Psoas muscle (tissue), 8 donors: ENCODE data around the gene TARS2. TPM values are rescaled to one million over a fixed set of nuclear protein-coding genes. Genes with fewer than 3 reads are reported as not detected.

ENCODE experiments used
- ATAC-seq, 4 donors: fragments of 200-7000 bp; cut with Tn5 transposase; one replicate each; pipeline ENCODE4 v1.9.1; 2020; ENCODE audit warnings: moderate library complexity in 3 of 4, mild to moderate bottlenecking in 2 of 4
- DNase-seq, 2 donors: peaks; one replicate each; pipeline ENCODE4 v3.0.0-alpha.2; 2020
- H3K27ac ChIP-seq: fragments of 200-600 bp; one replicate; pipeline ENCODE4 v1.8.0; 2022
- H3K27me3 ChIP-seq, 3 donors: fragments of 200-600 bp in 1 of 3; one replicate each; pipeline versions ENCODE4 v1.6.1 to v1.8.0; 2013 to 2022; ENCODE audit warnings: low read length in 2 of 3, mild to moderate bottlenecking in 2 of 3, moderate library complexity in 1 of 3; ENCODE audit not compliant: insufficient read depth in 3 of 3
- H3K36me3 ChIP-seq, 2 donors: fragments of 200-600 bp in 1 of 2; one replicate each; pipeline versions ENCODE4 v1.6.1 to v1.8.0; 2013 to 2022; ENCODE audit warnings: low read depth in 1 of 2, mild to moderate bottlenecking in 1 of 2, moderate library complexity in 1 of 2; ENCODE audit not compliant: insufficient read depth in 1 of 2
- H3K4me1 ChIP-seq: fragments of 200-600 bp; one replicate; pipeline ENCODE4 v1.8.0; 2022
- H3K4me3 ChIP-seq: fragments of 200-600 bp; one replicate; pipeline ENCODE4 v1.8.0; 2022; ENCODE audit warnings: mild to moderate bottlenecking
- H3K9me3 ChIP-seq: fragments of 200-600 bp; one replicate; pipeline ENCODE4 v1.8.0; 2022
- WGBS, 3 donors: extraction: QIAGEN DNeasy Blood & Tissue Kit; methylation state at CpG; one replicate each; pipeline versions ENCODE4 v1.1.6 to v1.1.7; 2013; 5-methylcytosine and 5-hydroxymethylcytosine counted together
- intact Hi-C, 2 donors: fragments of 100-400 bp; cut with DNase I; formaldehyde crosslinking; loops; one replicate each; pipeline versions ENCODE4 v1.11.0 to v1.14.2; 2022
- polyA plus RNA-seq, 3 donors: library from polyadenylated mRNA; stranded (reverse); fragments of 200-250 nt; gene quantifications; one replicate each; pipeline ENCODE4 v1.2.3, GENCODE V29; 2013
- total RNA-seq, 4 donors: library from RNA; stranded (reverse); fragmentation: NEBNext Ultra II Directional in 2 of 4; extraction: Animal tissue kit (Norgen Biotek cat#: 25700) in 2 of 4; gene quantifications; one replicate each; pipeline versions ENCODE4 v1.2.1 to v1.2.4, GENCODE V29; 2021 to 2023
- TF ChIP-seq, protein P1 (sequence below): fragments of 200-600 bp; IDR thresholded peaks from one replicate; pipeline ENCODE4 v1.8.0; 2022; ENCODE audit warnings: antibody characterized with exemption
- donor health status: healthy with polysubstance abuse.
- donor health status: DM: no; HTN: no; CAD: no; lungs with moderate emphysema.
- donor health status: Bipolar disorder and iron deficiency.
- donor health status: healthy.
- donor health status: DM: yes; HTN: yes; CAD: no.
- donor health status: DM: no; HTN: no; CAD: no.
- donor health status: DM: no; HTN: no; CAD: no.
- donor health status: DM: yes; HTN: yes; CAD: no.

Gene TARS2
- total and polyA plus RNA-seq, 7 donors, result 9.6 to 44.5 (median 24.0) TPM

DNA sequence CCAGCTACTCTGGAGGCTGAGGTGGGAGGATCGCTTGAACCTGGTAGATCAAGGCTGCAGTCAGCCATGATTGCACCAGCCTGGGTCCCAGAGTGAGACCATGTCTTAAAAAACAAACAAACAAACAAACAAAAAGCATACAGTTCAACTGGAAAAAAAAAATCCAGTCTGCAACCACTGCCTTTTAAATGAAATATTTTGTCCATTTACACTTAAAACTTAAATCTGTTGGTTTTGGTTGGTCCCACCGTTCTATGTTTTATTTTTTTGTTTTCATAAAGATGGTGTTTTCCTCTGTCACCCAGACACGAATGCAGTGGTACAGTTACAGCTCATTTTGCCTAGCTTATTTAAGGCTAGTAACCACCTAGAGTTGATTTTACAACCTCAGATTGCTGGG, 38.1 kb downstream of the TARS2 start:
- Histone ChIP-seq H3K4me1 (peaks cover 11% of the 10 kb centered on the region), H3K4me3 (no peak overlapping the region), H3K27ac (no peak overlapping the region), H3K9me3 (no peaks in the 10 kb centered on the region), H3K36me3 (no peaks in the 10 kb centered on the region), H3K27me3 (no peaks in the 10 kb centered on the region)
- TF ChIP-seq, protein P1, sequence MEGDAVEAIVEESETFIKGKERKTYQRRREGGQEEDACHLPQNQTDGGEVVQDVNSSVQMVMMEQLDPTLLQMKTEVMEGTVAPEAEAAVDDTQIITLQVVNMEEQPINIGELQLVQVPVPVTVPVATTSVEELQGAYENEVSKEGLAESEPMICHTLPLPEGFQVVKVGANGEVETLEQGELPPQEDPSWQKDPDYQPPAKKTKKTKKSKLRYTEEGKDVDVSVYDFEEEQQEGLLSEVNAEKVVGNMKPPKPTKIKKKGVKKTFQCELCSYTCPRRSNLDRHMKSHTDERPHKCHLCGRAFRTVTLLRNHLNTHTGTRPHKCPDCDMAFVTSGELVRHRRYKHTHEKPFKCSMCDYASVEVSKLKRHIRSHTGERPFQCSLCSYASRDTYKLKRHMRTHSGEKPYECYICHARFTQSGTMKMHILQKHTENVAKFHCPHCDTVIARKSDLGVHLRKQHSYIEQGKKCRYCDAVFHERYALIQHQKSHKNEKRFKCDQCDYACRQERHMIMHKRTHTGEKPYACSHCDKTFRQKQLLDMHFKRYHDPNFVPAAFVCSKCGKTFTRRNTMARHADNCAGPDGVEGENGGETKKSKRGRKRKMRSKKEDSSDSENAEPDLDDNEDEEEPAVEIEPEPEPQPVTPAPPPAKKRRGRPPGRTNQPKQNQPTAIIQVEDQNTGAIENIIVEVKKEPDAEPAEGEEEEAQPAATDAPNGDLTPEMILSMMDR, result no peak
- ATAC-seq (no peak), DNase-seq (no peak)
- intact Hi-C loops, result no loop called here
- WGBS, 3 donors, result 83 to 93% (median 88%) methylated on average over 3 of the region's 3 CpGs

DNA sequence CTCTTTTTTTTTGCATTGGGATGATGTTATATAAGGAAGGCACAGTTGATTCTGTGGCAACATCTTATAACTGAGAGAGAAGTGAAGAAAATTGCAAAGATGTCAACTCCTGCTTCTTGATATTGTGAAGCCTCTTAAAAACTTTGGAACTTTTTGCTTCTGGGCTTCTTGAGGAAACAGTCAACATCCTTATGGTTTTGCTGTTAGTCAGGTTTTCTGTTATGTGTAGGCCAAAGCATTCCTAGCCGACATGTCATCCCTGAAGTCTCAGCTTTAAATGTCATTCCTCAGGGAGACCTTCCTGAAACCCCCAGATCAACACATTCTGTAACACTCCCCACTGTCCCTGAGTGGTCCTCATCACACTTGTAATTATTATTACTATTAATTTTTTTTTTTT, 41.0 kb downstream of the TARS2 start:
- H3K36me3 ChIP-seq, result no peaks in the 10 kb centered on the region
- H3K4me1 ChIP-seq, result peaks cover 13% of the 10 kb centered on the region
- DNase-seq (no peak), ATAC-seq (no peak)
- intact Hi-C loops, result no loop called here
- H3K27me3 ChIP-seq, result no peaks in the 10 kb centered on the region
- no peak overlapping the region for H3K27ac ChIP-seq
- TF ChIP-seq, protein P1, result no peak
- WGBS, 3 donors, result 86 to 93% (median 89%) methylated on average over 1 of the region's 1 CpG
- H3K9me3 ChIP-seq, result no peaks in the 10 kb centered on the region
- no peak overlapping the region for H3K4me3 ChIP-seq

DNA sequence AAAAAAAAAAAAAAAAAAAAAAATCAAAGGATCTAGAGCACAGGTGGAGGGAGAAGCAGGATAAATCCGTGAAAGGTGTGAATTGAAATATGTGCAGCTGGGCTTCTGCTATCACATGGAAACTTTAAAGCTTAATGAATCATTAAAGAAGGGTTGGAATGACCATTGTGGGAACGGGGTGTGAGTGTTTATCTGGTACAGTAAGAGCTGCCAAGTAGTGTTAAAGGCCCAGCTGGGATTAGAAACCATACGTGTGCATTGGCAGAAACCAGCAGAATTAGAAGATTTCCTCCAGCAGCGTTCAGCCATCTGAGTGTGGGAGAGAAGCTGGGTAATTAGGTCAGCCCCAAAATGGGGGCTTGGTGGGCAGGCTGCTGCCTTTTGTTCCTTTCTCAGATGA, 41.8 kb downstream of the TARS2 start:
- Histone ChIP-seq H3K27me3 (no peaks in the 10 kb centered on the region), H3K27ac (no peak overlapping the region), H3K9me3 (no peaks in the 10 kb centered on the region), H3K4me3 (no peak overlapping the region), H3K4me1 (peaks cover 13% of the 10 kb centered on the region), H3K36me3 (no peaks in the 10 kb centered on the region)
- intact Hi-C loops, result no loop called here
- ATAC-seq, result no peak
- TF ChIP-seq, protein P1, result no peak
- DNase-seq, result no peak
- WGBS, 3 donors, result 10 to 25% (median 14%) methylated on average over 4 of the region's 4 CpGs

DNA sequence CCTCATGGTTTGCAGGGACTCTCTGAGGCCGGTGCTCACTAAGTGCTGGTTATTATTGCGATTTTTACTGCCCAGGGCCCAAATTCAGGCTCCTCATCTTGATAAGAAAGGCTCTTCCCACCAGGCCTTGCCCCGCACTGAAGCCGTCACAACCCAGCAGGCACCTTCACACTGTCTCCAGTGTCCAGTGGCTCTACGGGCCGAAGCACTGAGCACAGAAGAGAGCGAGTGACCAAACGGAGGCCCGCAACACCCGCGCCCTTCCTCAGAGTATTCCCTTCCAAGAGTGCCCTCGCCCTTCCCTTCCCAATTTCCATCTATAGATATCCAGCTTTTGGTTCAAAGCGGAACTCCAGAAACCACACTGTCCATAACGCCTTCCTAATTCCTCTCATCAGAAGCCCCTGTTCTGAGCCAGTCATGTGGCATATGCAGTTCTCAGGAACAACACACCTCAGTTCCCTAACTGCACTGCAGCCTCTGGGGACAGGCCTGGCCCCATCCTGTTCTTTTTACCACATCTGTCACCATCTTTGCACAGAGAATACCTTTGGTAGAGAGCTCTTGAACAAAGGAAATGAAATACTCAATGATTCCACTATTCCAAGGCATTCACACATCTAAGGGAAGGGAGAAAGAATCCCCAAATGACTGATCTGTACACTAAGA, 43.4 kb downstream of the TARS2 start:
- DNase-seq, result no peak
- 95 to 97% (median 95%) methylated on average over 14 of the region's 14 CpGs for WGBS, 3 donors

More for the DNA sequence above, 43.4 kb downstream of the TARS2 start:
- no peak overlapping the region for H3K4me3 ChIP-seq
- H3K36me3 ChIP-seq, result no peaks in the 10 kb centered on the region
- H3K27ac ChIP-seq, result no peak overlapping the region
- no peaks in the 10 kb centered on the region for H3K27me3 ChIP-seq
- TF ChIP-seq, protein P1, result no peak
- peaks cover 16% of the 10 kb centered on the region for H3K4me1 ChIP-seq
- ATAC-seq, result no peak
- H3K9me3 ChIP-seq, result no peaks in the 10 kb centered on the region
- intact Hi-C loops, result loop anchor here in 1 of 2 donors (5.0 kb wide), 1 partner anchor 68 kb away; no protein-coding TSS in a partner anchor
